CD4-positive, alpha-beta memory T cell (primary cell): ENCODE results near the gene INO80D. TPM values are rescaled to one million over a fixed set of nuclear protein-coding genes. Genes with fewer than 3 reads are reported as not detected.
A peak's percentile ranks its signal among the peaks of the same experiment; 100 is the strongest.
"Not testable (repeated sequence)": the region's sequence is repeated elsewhere in the genome, so short reads cannot be mapped to it uniquely, and the experiment has no call there.

Experiments used
- CTCF ChIA-PET: fragments of 350-600 bp; sonication (Branson Sonifier 250); formaldehyde crosslinking; loops from one replicate; lab custom pipeline; 2021; ENCODE audit warnings: inconsistent platforms; ENCODE audit not compliant: partially characterized antibody; lab: Charles Lee
- POLR2A ChIA-PET: fragments of 350-600 bp; sonication (Branson Sonifier 250); formaldehyde crosslinking; loops from one replicate; lab custom pipeline; 2021; ENCODE audit not compliant: partially characterized antibody; lab: Charles Lee
- DNase-seq, 5 donors: peaks; one replicate each; pipeline versions ENCODE4 v3.0.0 to v3.0.0-alpha.2; 2020 to 2022; ENCODE audit warnings: mixed read lengths in 1 of 5
- H3K27ac ChIP-seq: one replicate; pipeline ENCODE4 v1.7.0; 2013; ENCODE audit warnings: low read depth, low read length
- H3K27me3 ChIP-seq: 2 replicates; pipeline ENCODE4 v1.7.0; 2013; ENCODE audit warnings: mild to moderate bottlenecking, low read length, moderate library complexity; ENCODE audit not compliant: insufficient read depth
- H3K36me3 ChIP-seq: 2 replicates; pipeline ENCODE4 v1.7.0; 2013; ENCODE audit warnings: mild to moderate bottlenecking, low read length, moderate library complexity; ENCODE audit not compliant: insufficient read depth
- H3K4me1 ChIP-seq: 2 replicates; pipeline ENCODE4 v1.7.0; 2013; ENCODE audit warnings: mild to moderate bottlenecking, low read length, moderate library complexity; ENCODE audit not compliant: insufficient read depth
- H3K4me3 ChIP-seq, 2 donors: one replicate each; pipeline ENCODE4 v1.7.0; 2013; ENCODE audit warnings: low read length in 2 of 2, mild to moderate bottlenecking in 1 of 2
- H3K9me3 ChIP-seq, 2 donors: one replicate each; pipeline ENCODE4 v1.7.0; 2013; ENCODE audit warnings: low read length in 2 of 2, control low read depth in 1 of 2; ENCODE audit not compliant: control insufficient read depth in 1 of 2
- H3K27ac Mint-ChIP-seq, 7 donors: one replicate each; pipeline ENCODE4 v1.8.0; 2020 to 2021; ENCODE audit warnings: mixed read lengths in 7 of 7, mild to moderate bottlenecking in 6 of 7, inconsistent platforms in 3 of 7, moderate library complexity in 3 of 7
- H3K27me3 Mint-ChIP-seq, 2 donors: one replicate each; pipeline ENCODE4 v1.8.0; 2020 to 2021; ENCODE audit warnings: mixed read lengths in 2 of 2
- H3K36me3 Mint-ChIP-seq, 2 donors: one replicate each; pipeline ENCODE4 v1.8.0; 2020 to 2021; ENCODE audit warnings: mixed read lengths in 2 of 2, inconsistent platforms in 1 of 2, mild to moderate bottlenecking in 1 of 2
- H3K4me1 Mint-ChIP-seq, 4 donors: one replicate each; pipeline ENCODE4 v1.8.0; 2020 to 2021; ENCODE audit warnings: mixed read lengths in 4 of 4, mild to moderate bottlenecking in 1 of 4
- H3K4me3 Mint-ChIP-seq, 8 donors: one replicate each; pipeline ENCODE4 v1.8.0; 2020 to 2021; ENCODE audit warnings: mixed read lengths in 8 of 8, mild to moderate bottlenecking in 7 of 8, moderate library complexity in 6 of 8, inconsistent platforms in 3 of 8
- H3K9me3 Mint-ChIP-seq, 8 donors: one replicate each; pipeline ENCODE4 v1.8.0; 2020 to 2021; ENCODE audit warnings: mixed read lengths in 8 of 8, mild to moderate bottlenecking in 5 of 8, inconsistent platforms in 3 of 8, moderate library complexity in 1 of 8
- intact Hi-C: fragments of 100-400 bp; cut with micrococcal nuclease; formaldehyde crosslinking; loops from one replicate; pipeline ENCODE4 v1.15.1; 2023
- polyA plus RNA-seq, 2 donors: library from polyadenylated mRNA; unstranded; fragments of 300-500 nt; fragmentation: Illumina TruSeq; gene quantifications; one replicate each; pipeline ENCODE4 v1.2.3, GENCODE V29; 2021
- total RNA-seq, 2 experiments: library from RNA; stranded (reverse); gene quantifications; one replicate each; pipeline ENCODE4 v1.2.3, GENCODE V29; 2021

Gene INO80D
- total and polyA plus RNA-seq, 4 experiments from 2014 or later, result 8.1 to 41.3 (median 25.1) TPM

DNA sequence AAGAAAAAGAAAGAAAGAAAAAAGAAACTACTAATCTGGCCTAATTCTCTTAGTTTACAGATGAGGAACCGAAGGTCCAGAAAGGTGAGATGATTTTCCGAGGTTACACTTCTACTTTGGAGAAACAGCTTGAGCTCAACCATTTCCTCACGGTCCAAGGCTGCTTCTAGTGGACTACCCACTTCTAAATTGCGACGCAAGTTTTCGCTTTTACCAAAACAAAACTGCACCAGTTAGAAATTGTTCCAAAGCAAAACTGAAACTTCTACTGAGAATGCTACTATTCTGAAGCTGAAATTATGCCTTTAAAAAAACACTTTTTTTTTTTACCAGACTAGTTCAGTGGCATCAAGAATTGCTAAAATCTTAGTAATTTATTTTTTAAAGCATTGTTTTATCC, 101.6 kb downstream of the INO80D start:
- ChIA-PET POLR2A (no interaction called here), CTCF (interaction anchor here (1.6 kb wide), 1 partner anchor 36 kb away, joined by 5 read pairs; no protein-coding TSS in a partner anchor)
- Mint-ChIP-seq H3K36me3 (peaks cover 0 to 8% of the 10 kb centered on the region in 2 donors), H3K27me3 (peaks cover 0 to under 1% of the 10 kb centered on the region in 2 donors), H3K4me3 (peak overlapping the region in 7 of 8 donors; percentile 14 to 57 (median 31)), H3K4me1 (peaks cover 0 to 4% (median 3%) of the 10 kb centered on the region in 4 donors), H3K9me3 (peaks cover 0 to 2% (median 0%) of the 10 kb centered on the region in 8 donors), H3K27ac (peak overlapping the region in 3 of 7 donors; percentile 47 to 75 (median 64))
- no peaks in the 10 kb centered on the region for H3K4me1 ChIP-seq
- DNase-seq, result no peak
- H3K36me3 ChIP-seq, result no peaks in the 10 kb centered on the region
- H3K9me3 ChIP-seq, result no peaks in the 10 kb centered on the region
- no peak overlapping the region for H3K4me3 ChIP-seq
- no peak overlapping the region for H3K27ac ChIP-seq
- intact Hi-C loops, result no loop called here
- no peaks in the 10 kb centered on the region for H3K27me3 ChIP-seq

DNA sequence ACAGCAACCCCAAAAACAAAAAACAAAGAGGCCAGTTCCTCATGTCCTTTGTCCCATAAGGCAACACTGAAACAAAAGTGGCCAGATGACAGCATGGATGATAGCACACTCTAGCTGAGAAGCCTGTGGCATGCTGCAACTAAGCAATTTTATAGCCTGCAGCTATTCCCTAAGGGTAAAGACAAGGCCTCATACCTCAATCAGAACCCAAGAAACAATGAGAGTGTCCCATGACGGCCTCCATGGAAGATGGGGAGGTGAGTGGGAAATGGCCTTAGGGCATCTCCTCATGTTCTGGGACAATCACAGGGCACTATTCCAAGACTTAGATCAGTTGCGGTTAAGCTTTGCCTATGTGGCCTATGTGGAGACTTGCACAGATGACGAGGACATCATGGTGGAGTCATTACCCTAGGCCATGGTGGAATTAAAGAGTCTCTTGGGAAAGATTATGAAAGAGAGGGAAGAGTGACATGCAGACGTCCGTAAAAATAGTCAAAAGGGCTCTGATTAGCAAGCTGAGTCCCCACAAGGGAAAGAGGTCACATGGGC, 103.1 kb downstream of the INO80D start:
- ChIA-PET CTCF (no interaction called here), POLR2A (no interaction called here)
- Histone ChIP-seq H3K9me3 (no peaks in the 10 kb centered on the region), H3K27ac (no peak overlapping the region), H3K27me3 (no peaks in the 10 kb centered on the region), H3K4me3 (no peak overlapping the region), H3K4me1 (no peaks in the 10 kb centered on the region), H3K36me3 (no peaks in the 10 kb centered on the region)
- intact Hi-C loops, result no loop called here
- Mint-ChIP-seq H3K27me3 (peaks cover 2 to 3% of the 10 kb centered on the region in 2 donors), H3K36me3 (peaks cover 0 to 4% of the 10 kb centered on the region in 2 donors), H3K27ac (no peak overlapping the region), H3K9me3 (peaks cover 0 to 5% (median under 1%) of the 10 kb centered on the region in 8 donors), H3K4me3 (no peak overlapping the region), H3K4me1 (peaks cover 0 to 3% (median 2%) of the 10 kb centered on the region in 4 donors)
- no peak for DNase-seq

- H3K36me3 ChIP-seq, intact Hi-C loops, H3K27me3 ChIP-seq, H3K4me1 ChIP-seq, H3K36me3 Mint-ChIP-seq, H3K27ac Mint-ChIP-seq, DNase-seq, CTCF ChIA-PET, H3K27ac ChIP-seq, H3K4me3 ChIP-seq, H3K9me3 ChIP-seq, POLR2A ChIA-PET, H3K27me3 Mint-ChIP-seq, H3K9me3 Mint-ChIP-seq, H3K4me3 Mint-ChIP-seq, H3K4me1 Mint-ChIP-seq: not testable (repeated sequence)
Measured at GRCh38 chr2:205978728-205979127, 107.2 kb downstream of the INO80D start.

- CTCF ChIA-PET, H3K9me3 ChIP-seq, H3K27me3 ChIP-seq, H3K27ac ChIP-seq, intact Hi-C loops, H3K27me3 Mint-ChIP-seq, H3K4me1 ChIP-seq, H3K9me3 Mint-ChIP-seq, H3K36me3 ChIP-seq, DNase-seq, H3K4me3 ChIP-seq, H3K27ac Mint-ChIP-seq, POLR2A ChIA-PET, H3K4me3 Mint-ChIP-seq, H3K4me1 Mint-ChIP-seq, H3K36me3 Mint-ChIP-seq: not testable (repeated sequence)
Measured at GRCh38 chr2:205977699-205978098, 108.3 kb downstream of the INO80D start.

GRCh38 chr2:205976934-205977659, 108.9 kb downstream of the INO80D start:
- H3K4me1 ChIP-seq, H3K27me3 ChIP-seq, H3K27me3 Mint-ChIP-seq, H3K36me3 ChIP-seq, H3K36me3 Mint-ChIP-seq, H3K27ac Mint-ChIP-seq, H3K9me3 Mint-ChIP-seq, H3K4me3 Mint-ChIP-seq, H3K4me1 Mint-ChIP-seq, H3K4me3 ChIP-seq, POLR2A ChIA-PET, H3K27ac ChIP-seq, H3K9me3 ChIP-seq, intact Hi-C loops, DNase-seq, CTCF ChIA-PET: not testable (repeated sequence)

- no peak overlapping the region for H3K27ac Mint-ChIP-seq
- POLR2A ChIA-PET, result no interaction called here
- no peak for DNase-seq
- peaks cover 2 to 10% of the 10 kb centered on the region in 2 donors for H3K27me3 Mint-ChIP-seq
- no peak overlapping the region for H3K27ac ChIP-seq
- no peak overlapping the region for H3K4me3 Mint-ChIP-seq
- H3K27me3 ChIP-seq, result no peaks in the 10 kb centered on the region
- peaks cover 0 to 5% (median under 1%) of the 10 kb centered on the region in 8 donors for H3K9me3 Mint-ChIP-seq
- H3K4me1 ChIP-seq, result no peaks in the 10 kb centered on the region
- H3K4me3 ChIP-seq, result no peak overlapping the region
- H3K36me3 Mint-ChIP-seq, result peaks cover 0 to 7% of the 10 kb centered on the region in 2 donors
- H3K36me3 ChIP-seq, result no peaks in the 10 kb centered on the region
- no peaks in the 10 kb centered on the region for H3K9me3 ChIP-seq
- H3K4me1 Mint-ChIP-seq, result no peaks in the 10 kb centered on the region
- intact Hi-C loops, result no loop called here
- CTCF ChIA-PET, result no interaction called here
Measured at GRCh38 chr2:205976120-205976814, 109.7 kb downstream of the INO80D start.

- Histone ChIP-seq H3K27ac (no peak overlapping the region), H3K4me3 (no peak overlapping the region), H3K27me3 (no peaks in the 10 kb centered on the region), H3K9me3 (no peaks in the 10 kb centered on the region), H3K36me3 (no peaks in the 10 kb centered on the region), H3K4me1 (no peaks in the 10 kb centered on the region)
- no peak overlapping the region for H3K27ac Mint-ChIP-seq
- H3K9me3 Mint-ChIP-seq, result peaks cover 0 to 5% (median under 1%) of the 10 kb centered on the region in 8 donors
- intact Hi-C loops, result no loop called here
- ChIA-PET POLR2A (no interaction called here), CTCF (no interaction called here)
- peaks cover 2 to 12% of the 10 kb centered on the region in 2 donors for H3K27me3 Mint-ChIP-seq
- no peak for DNase-seq
- no peak overlapping the region for H3K4me3 Mint-ChIP-seq
- H3K36me3 Mint-ChIP-seq, result peaks cover 0 to 7% of the 10 kb centered on the region in 2 donors
- no peaks in the 10 kb centered on the region for H3K4me1 Mint-ChIP-seq
Measured at GRCh38 chr2:205975082-205975949, 110.7 kb downstream of the INO80D start.
